HepG2 (cell line): ENCODE results near the gene MTURN. TPM values are rescaled to one million over a fixed set of nuclear protein-coding genes. Genes with fewer than 3 reads are reported as not detected.
A peak's percentile ranks its signal among the peaks of the same experiment; 100 is the strongest.

ENCODE experiments used
- ATAC-seq: fragments of 200-7000 bp; cut with Tn5 transposase; 3 replicates; pipeline ENCODE4 v1.9.1; 2020; ENCODE audit warnings: mild to moderate bottlenecking, moderate library complexity
- BruUV-seq: library from RNA; stranded (reverse); fragments of 400-500 nt; replicated peaks from 2 replicates; lab custom pipeline; 2021; lab: Mats Ljungman, UMichigan
- CTCF ChIA-PET: fragments of 300-600 bp; formaldehyde crosslinking; extraction: SDS; loops from one replicate; lab custom pipeline; 2021; ENCODE audit warnings: low total read pairs, inconsistent platforms, low intra/inter-chr PET ratio; lab: Yijun Ruan, JAX
- POLR2A ChIA-PET: fragments of 350-600 bp; sonication (Branson Sonifier 250); formaldehyde crosslinking; loops from one replicate; lab custom pipeline; 2020; ENCODE audit warnings: antibody characterized with exemption, inconsistent platforms; lab: Yijun Ruan, JAX
- DNase-seq: peaks from one replicate; pipeline ENCODE4 v3.0.0-alpha.2; 2015; ENCODE audit warnings: low spot score
- FAIRE-seq: peaks from 3 replicates; lab custom pipeline; 2011; peaks lifted over from hg19 to GRCh38; lab: Jason Lieb, UNC
- H2AFZ ChIP-seq: one replicate; pipeline ENCODE4 v1.6.1; 2011; ENCODE audit warnings: low read length, inconsistent platforms
- H3K27ac ChIP-seq: fragments of 300-600 bp; 3 replicates; pipeline ENCODE4 v1.8.0; 2011; ENCODE audit warnings: mixed run types, mild to moderate bottlenecking, mixed read lengths, low read length, inconsistent platforms; ENCODE audit not compliant: insufficient read depth; ENCODE audit errors: extremely low read length
- H3K27me3 ChIP-seq, 2 experiments: fragments of 200-600 bp in 1 of 2; 2 replicates in 1 of 2; 3 replicates in 1 of 2; pipeline versions ENCODE4 v1.6.0 to v1.8.0; 2011; ENCODE audit warnings: low read length in 2 of 2, mild to moderate bottlenecking in 2 of 2, moderate library complexity in 2 of 2, inconsistent platforms in 1 of 2; ENCODE audit not compliant: insufficient read depth in 2 of 2, control insufficient read depth in 1 of 2
- H3K36me3 ChIP-seq, 2 experiments: fragments of 200-600 bp in 1 of 2; replicated peaks in 1 of 2; 2 replicates in 1 of 2; 3 replicates in 1 of 2; pipeline versions ENCODE4 v1.5.1 to v1.8.0; 2011; ENCODE audit warnings: low read length in 2 of 2, inconsistent platforms in 1 of 2; ENCODE audit not compliant: insufficient read depth in 2 of 2, control insufficient read depth in 1 of 2
- H3K4me1 ChIP-seq: 2 replicates; pipeline ENCODE4 v1.5.1; 2012; ENCODE audit warnings: low read length, inconsistent platforms; ENCODE audit not compliant: insufficient read depth
- H3K4me2 ChIP-seq: 2 replicates; pipeline ENCODE4 v1.6.0; 2011; ENCODE audit warnings: low read depth, low read length, inconsistent platforms
- H3K4me3 ChIP-seq, 3 experiments: fragments of 200-600 bp in 1 of 3; sonication (generic), shearing (Covaris generic) in 1 of 3; replicated peaks in 1 of 3; 2 replicates each; pipeline ENCODE4 v1.5.1; 2011 to 2016; ENCODE audit warnings: low read length in 3 of 3, inconsistent platforms in 2 of 3, low read depth in 2 of 3, mild to moderate bottlenecking in 2 of 3, control low read depth in 1 of 3, mixed read lengths in 1 of 3; ENCODE audit not compliant: insufficient read depth in 1 of 3
- H3K79me2 ChIP-seq: one replicate; pipeline ENCODE4 v1.6.1; 2011; ENCODE audit warnings: low read length, inconsistent platforms; ENCODE audit not compliant: insufficient read depth
- H3K9ac ChIP-seq: 2 replicates; pipeline ENCODE4 v1.6.0; 2011; ENCODE audit warnings: mild to moderate bottlenecking, low read depth, low read length, inconsistent platforms; ENCODE audit not compliant: insufficient read depth
- H3K9me3 ChIP-seq: 2 replicates; pipeline ENCODE4 v1.5.1; 2012; ENCODE audit warnings: mild to moderate bottlenecking, low read length
- H4K20me1 ChIP-seq: 2 replicates; pipeline ENCODE4 v1.6.0; 2011; ENCODE audit warnings: inconsistent platforms, mild to moderate bottlenecking, low read length, moderate library complexity; ENCODE audit not compliant: insufficient read depth
- BRCA1 ChIP-seq: sonication (generic); formaldehyde crosslinking; IDR thresholded peaks from 2 replicates; pipeline ENCODE4 v1.4.0; 2020; ENCODE audit warnings: missing genetic modification reagents
- CENPX ChIP-seq: sonication (generic); formaldehyde crosslinking; IDR thresholded peaks from 2 replicates; pipeline ENCODE4 v1.9.0; 2021; ENCODE audit warnings: mild to moderate bottlenecking, missing genetic modification reagents, moderate library complexity
- HNRNPK ChIP-seq: fragments of 200-400 bp; formaldehyde crosslinking; IDR thresholded peaks from 2 replicates; pipeline ENCODE4 v1.6.1; 2018; ENCODE audit warnings: low read length, low read depth, moderate library complexity, mild to moderate bottlenecking; ENCODE audit not compliant: poor library complexity, severe bottlenecking
- ZMYM3 ChIP-seq: sonication (generic); formaldehyde crosslinking; IDR thresholded peaks from 2 replicates; pipeline ENCODE4 v1.5.1; 2020; ENCODE audit warnings: mild to moderate bottlenecking, missing genetic modification reagents
- ZNF34 ChIP-seq: sonication (generic); formaldehyde crosslinking; IDR thresholded peaks from 2 replicates; pipeline ENCODE4 v1.4.0; 2020; ENCODE audit warnings: mild to moderate bottlenecking, missing genetic modification reagents, borderline replicate concordance
- ZNF629 ChIP-seq: sonication (generic); formaldehyde crosslinking; conservative IDR thresholded peaks from 2 replicates; pipeline ENCODE4 v1.5.0; 2020; ENCODE audit warnings: missing genetic modification reagents
- ZNF768 ChIP-seq: sonication (generic); formaldehyde crosslinking; IDR thresholded peaks from 2 replicates; pipeline ENCODE4 v1.4.0; 2020; ENCODE audit warnings: missing genetic modification reagents
- WGBS: methylation state at CpG from one replicate; pipeline ENCODE4 v1.1.6; 2017; ENCODE audit warnings: low lambda C conversion rate; 5-methylcytosine and 5-hydroxymethylcytosine counted together
- in situ Hi-C: cut with HindIII; loops from 2 replicates; pipeline ENCODE4 v1.10.0; 2017; ENCODE audit warnings: low pct_unique_long_range_greater_than_20kb; ENCODE audit not compliant: extremely low pct_ligation_motif_present
- intact Hi-C: fragments of 100-400 bp; cut with micrococcal nuclease; formaldehyde crosslinking; loops from one replicate; pipeline ENCODE4 v1.10.0; 2022; ENCODE audit not compliant: unreplicated experiment
- polyA plus RNA-seq, 8 experiments: library from polyadenylated mRNA; depleted of rRNA in 3 of 8; stranded (reverse) in 7 of 8; unstranded in 1 of 8; fragments of >200 nt; fragmentation: Illumina TruSeq in 4 of 8; extraction: Trizol in 4 of 8; gene quantifications; 2 replicates each; pipeline versions ENCODE4 v1.2.1 to v1.2.3, GENCODE V29; 2011 to 2016; ENCODE audit warnings: low read depth in 4 of 8, missing spikeins in 1 of 8, mixed read lengths in 1 of 8; ENCODE audit not compliant: insufficient read depth in 1 of 8
- total RNA-seq, 5 experiments: library from RNA; depleted of rRNA; stranded (reverse); fragments of >200 nt; fragmentation: Illumina TruSeq; extraction: Trizol; gene quantifications; 2 replicates each; pipeline ENCODE4 v1.2.3, GENCODE V29; 2016; ENCODE audit warnings: low read depth in 1 of 5

Gene MTURN
- total and polyA plus RNA-seq, 2 of the 13 experiments (the other 11 are each of a cell fraction or from before 2014, with no cell fraction given) = 5.7 to 7.2 TPM

DNA sequence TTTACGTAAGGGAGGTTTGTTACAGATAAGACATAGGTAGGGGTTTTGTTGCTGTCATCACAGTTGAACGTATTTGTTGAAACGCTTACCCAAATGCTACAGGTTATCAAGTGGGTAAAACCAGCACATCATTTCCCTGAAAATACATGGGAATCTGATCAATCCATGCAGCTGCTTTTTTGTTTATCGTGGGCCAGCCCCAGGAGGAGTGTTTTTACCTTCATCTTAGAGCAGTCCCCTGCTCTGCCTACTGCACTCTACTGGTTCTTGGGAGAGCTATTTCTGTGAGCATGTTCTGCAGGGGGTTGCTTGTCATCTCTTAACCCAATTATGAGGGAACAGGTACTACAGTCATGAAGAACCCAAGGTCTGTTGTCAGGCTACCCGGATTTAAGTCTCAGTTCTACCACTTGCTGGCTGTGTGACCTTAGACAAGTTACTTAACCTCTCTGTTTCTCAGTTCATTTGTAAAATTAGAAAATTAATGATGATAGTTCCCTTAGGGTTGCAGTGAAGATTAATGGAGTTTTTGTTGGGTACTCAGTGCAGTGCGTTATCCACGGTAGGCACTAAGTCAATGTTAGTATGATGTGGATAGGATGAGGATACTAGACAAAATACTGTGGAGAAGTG, 15.0 kb downstream of the MTURN start:
- ChIA-PET CTCF (no interaction called here), POLR2A (no interaction called here)
- no peak for TF ChIP-seq HNRNPK
- TF ChIP-seq ZNF34 = no peak
- TF ChIP-seq CENPX (CRISPR knock-in tag) = no peak
- TF ChIP-seq ZMYM3 (CRISPR knock-in tag) = peak; percentile 39; the same call in 1 of the 2 replicates
- TF ChIP-seq ZNF768 (CRISPR knock-in tag) = peak; percentile 69; the same call in 1 of the 2 replicates
- no TSS peak for BruUV-seq
- no peaks in the 10 kb centered on the region for H4K20me1 ChIP-seq
- no peak for ATAC-seq
- 86% methylated on average over 7 of the region's 7 CpGs for WGBS
- H3K36me3 ChIP-seq = peaks cover 0 to 18% of the 10 kb centered on the region in 2 experiments; a peak in 1 of 5 replicates
- H3K27me3 ChIP-seq = no peaks in the 10 kb centered on the region
- H3K79me2 ChIP-seq = no peaks in the 10 kb centered on the region
- intact Hi-C loops (no loop called here), in situ Hi-C loops (no loop called here)
- H3K4me3 ChIP-seq = no peak overlapping the region
- no peak for DNase-seq
- H3K9me3 ChIP-seq = no peaks in the 10 kb centered on the region
- no peak overlapping the region for H3K27ac ChIP-seq
- no peak overlapping the region for H3K9ac ChIP-seq
- H2AFZ ChIP-seq = no peak overlapping the region
- no peak for FAIRE-seq
- H3K4me1 ChIP-seq = peaks cover 7% of the 10 kb centered on the region; the same call in 1 of the 2 replicates
- H3K4me2 ChIP-seq = no peak overlapping the region

- peak; percentile 65 for TF ChIP-seq ZNF629
- TF ChIP-seq BRCA1 (CRISPR knock-in tag) = no peak
- Histone ChIP-seq H3K27ac (no peak overlapping the region), H3K4me3 (no peak overlapping the region), H3K36me3 (peaks cover 0 to 18% of the 10 kb centered on the region in 2 experiments; a peak in 1 of 5 replicates), H3K4me1 (peaks cover 7% of the 10 kb centered on the region; the same call in 1 of the 2 replicates), H3K9me3 (no peaks in the 10 kb centered on the region), H3K9ac (no peak overlapping the region), H3K79me2 (no peaks in the 10 kb centered on the region), H2AFZ (no peak overlapping the region), H4K20me1 (no peaks in the 10 kb centered on the region), H3K27me3 (no peaks in the 10 kb centered on the region), H3K4me2 (no peak overlapping the region)
- 100% methylated on average over 7 of the region's 7 CpGs for WGBS
- no peak for DNase-seq
- intact Hi-C loops (no loop called here), in situ Hi-C loops (no loop called here)
- ChIA-PET POLR2A (no interaction called here), CTCF (no interaction called here)
- FAIRE-seq = no peak
- ATAC-seq = no peak
- no TSS peak for BruUV-seq
Measured at GRCh38 chr7:30150711-30151110, 15.9 kb downstream of the MTURN start.
